Heart right ventricle (tissue), 16 donors: ENCODE measurements around the gene TRIAP1. TPM values are rescaled to one million over a fixed set of nuclear protein-coding genes. Genes with fewer than 3 reads are reported as not detected.
A peak's percentile ranks its signal among the peaks of the same experiment; 100 is the strongest.

Source experiments
- ATAC-seq, 8 donors: fragments of 200-7000 bp; cut with Tn5 transposase; one replicate each; pipeline ENCODE4 v1.9.1; 2020; ENCODE audit warnings: mild to moderate bottlenecking in 8 of 8, moderate library complexity in 8 of 8, moderate number of reproducible peaks in 1 of 8
- DNase-seq, 2 donors: peaks; one replicate each; pipeline ENCODE4 v3.0.0-alpha.2; 2020
- H3K27ac ChIP-seq, 10 donors: fragments of 200-600 bp; sonication (generic) in 2 of 10; one replicate each; pipeline versions ENCODE4 v1.5.0 to v1.8.0; 2020 to 2022; ENCODE audit warnings: mild to moderate bottlenecking in 3 of 10
- H3K27me3 ChIP-seq, 7 donors: fragments of 200-600 bp; one replicate each; pipeline ENCODE4 v1.8.0; 2021 to 2022; ENCODE audit warnings: mild to moderate bottlenecking in 2 of 7
- H3K36me3 ChIP-seq, 9 donors: fragments of 200-600 bp; sonication (generic) in 1 of 9; one replicate each; pipeline versions ENCODE4 v1.5.0 to v1.8.0; 2020 to 2022; ENCODE audit warnings: mild to moderate bottlenecking in 2 of 9
- H3K4me1 ChIP-seq, 9 donors: fragments of 200-600 bp; sonication (generic) in 1 of 9; one replicate each; pipeline versions ENCODE4 v1.5.0 to v1.8.0; 2020 to 2022; ENCODE audit warnings: mild to moderate bottlenecking in 4 of 9
- H3K4me3 ChIP-seq, 10 donors: fragments of 200-600 bp; sonication (generic) in 2 of 10; one replicate each; pipeline versions ENCODE4 v1.5.0 to v1.8.0; 2020 to 2022; ENCODE audit warnings: mild to moderate bottlenecking in 7 of 10, moderate library complexity in 2 of 10
- H3K9me3 ChIP-seq, 11 donors: fragments of 200-600 bp in 10 of 11; sonication (generic) in 2 of 11; one replicate each; pipeline versions ENCODE4 v1.5.0 to v1.8.0; 2013 to 2022; ENCODE audit warnings: mild to moderate bottlenecking in 2 of 11, control low read depth in 1 of 11, moderate library complexity in 1 of 11
- WGBS, 2 donors: extraction: QIAGEN DNeasy Blood & Tissue Kit; methylation state at CpG; one replicate each; pipeline ENCODE4 v1.1.7; 2013; ENCODE audit warnings: inconsistent platforms in 1 of 2; 5-methylcytosine and 5-hydroxymethylcytosine counted together
- intact Hi-C, 10 donors: fragments of 100-400 bp; cut with DNase I; formaldehyde crosslinking; loops; one replicate each; pipeline versions ENCODE4 v1.11.1 to v1.14.2; 2022
- polyA plus RNA-seq, 2 donors: library from polyadenylated mRNA; stranded (reverse); fragments of 200-250 nt; gene quantifications; one replicate each; pipeline ENCODE4 v1.2.3, GENCODE V29; 2013
- total RNA-seq, 10 donors: library from RNA; stranded (reverse); fragmentation: NEBNext Ultra II Directional in 3 of 10; extraction: Animal tissue kit (Norgen Biotek cat#: 25700) in 3 of 10; gene quantifications; one replicate each; pipeline versions ENCODE4 v1.2.1 to v1.2.4, GENCODE V29; 2021 to 2023
- TF ChIP-seq, protein P1 (sequence below), 9 donors: fragments of 200-600 bp; sonication (generic) in 2 of 9; IDR thresholded peaks; one replicate each; pipeline versions ENCODE4 v1.5.0 to v1.8.0; 2021 to 2022; ENCODE audit warnings: antibody characterized with exemption in 9 of 9, mild to moderate bottlenecking in 5 of 9, moderate library complexity in 1 of 9
- donor health status: Arrhythmogenic right ventricular cardiomyopathy.
- donor health status: ischemic (EF 13 %, LVEDD 7.1; RV severe dilation, severe dysfunction).
- donor health status: healthy with polysubstance abuse.
- donor health status: DM: no; HTN: yes; CAD: no.
- donor health status: DM: no; HTN: no; CAD: no.
- donor health status: ischemic (EF 25% LVEDD 6.9; RV normal size, moderate dysfunction).
- donor health status: ischemic (EF 25% LVEDD 5.7; RV mildly dilated, moderate dysfunction).
- donor health status: healthy.
- donor health status: DM: yes; HTN: yes; CAD: no.
- donor health status: Ischemic cardiomyopathy.
- donor health status: ischemic (EF 35%, LVEDD 5.7; RV mildly dilated, moderate dysfunction).
- donor health status: nonischemic (EF 11% LVEDD 7.7; RV severe dilation, severe dysfunction).
- donor health status: DM: yes; HTN: yes; CAD: no.
- donor health status: PGD.
- donor health status: ischemic (EF 29% LVEDD 5.4; RV normal size, mild dysfunction).
- donor health status: nonischemic (EF 23%, LVEDD 6.1; RV moderate dilation, normal function).

TRIAP1 gene
- total and polyA plus RNA-seq, 12 donors = 10.1 to 28.9 (median 13.0) TPM

DNA sequence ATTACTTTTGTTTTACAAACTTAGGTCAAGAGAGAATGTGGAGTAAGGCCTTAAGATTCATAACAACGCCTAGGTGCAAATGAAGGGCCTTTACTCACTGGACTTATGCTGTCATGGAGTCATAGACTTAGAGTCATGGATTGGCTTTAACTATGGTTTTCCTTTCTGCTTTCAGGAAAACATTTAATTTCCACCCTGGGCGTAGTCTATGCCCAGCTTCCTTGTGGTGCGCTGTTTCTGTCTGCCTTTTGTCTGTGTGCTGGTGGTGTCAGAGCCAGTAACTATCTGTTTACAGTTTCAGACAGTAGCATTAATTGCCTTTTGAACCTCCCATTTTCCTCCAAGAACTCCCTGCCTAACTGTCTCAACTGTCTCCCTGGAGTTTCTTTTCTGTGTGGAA lies 40.1 kb downstream of the TRIAP1 start:
- DNase-seq (no peak), ATAC-seq (no peak)
- TF ChIP-seq, protein P1, sequence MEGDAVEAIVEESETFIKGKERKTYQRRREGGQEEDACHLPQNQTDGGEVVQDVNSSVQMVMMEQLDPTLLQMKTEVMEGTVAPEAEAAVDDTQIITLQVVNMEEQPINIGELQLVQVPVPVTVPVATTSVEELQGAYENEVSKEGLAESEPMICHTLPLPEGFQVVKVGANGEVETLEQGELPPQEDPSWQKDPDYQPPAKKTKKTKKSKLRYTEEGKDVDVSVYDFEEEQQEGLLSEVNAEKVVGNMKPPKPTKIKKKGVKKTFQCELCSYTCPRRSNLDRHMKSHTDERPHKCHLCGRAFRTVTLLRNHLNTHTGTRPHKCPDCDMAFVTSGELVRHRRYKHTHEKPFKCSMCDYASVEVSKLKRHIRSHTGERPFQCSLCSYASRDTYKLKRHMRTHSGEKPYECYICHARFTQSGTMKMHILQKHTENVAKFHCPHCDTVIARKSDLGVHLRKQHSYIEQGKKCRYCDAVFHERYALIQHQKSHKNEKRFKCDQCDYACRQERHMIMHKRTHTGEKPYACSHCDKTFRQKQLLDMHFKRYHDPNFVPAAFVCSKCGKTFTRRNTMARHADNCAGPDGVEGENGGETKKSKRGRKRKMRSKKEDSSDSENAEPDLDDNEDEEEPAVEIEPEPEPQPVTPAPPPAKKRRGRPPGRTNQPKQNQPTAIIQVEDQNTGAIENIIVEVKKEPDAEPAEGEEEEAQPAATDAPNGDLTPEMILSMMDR (IDR thresholded peaks at IDR 0.05) = no peak
- Histone ChIP-seq H3K27me3 (no peaks in the 10 kb centered on the region), H3K4me3 (no peak overlapping the region), H3K4me1 (peaks cover 0 to 6% (median 0%) of the 10 kb centered on the region in 9 donors), H3K36me3 (no peaks in the 10 kb centered on the region), H3K9me3 (no peaks in the 10 kb centered on the region), H3K27ac (no peak overlapping the region)
- intact Hi-C loops = no loop called here
- WGBS, 2 donors = 76 to 81% methylated on average over 3 of the region's 3 CpGs

GRCh38 chr12:120404271-120404670 lies 41.9 kb downstream of the TRIAP1 start:
- ATAC-seq (no peak), DNase-seq (no peak)
- WGBS, 2 donors = 60 to 75% methylated on average over 1 of the region's 1 CpG
- Histone ChIP-seq H3K4me3 (no peak overlapping the region), H3K4me1 (peaks cover 0 to 6% (median 0%) of the 10 kb centered on the region in 9 donors), H3K9me3 (no peaks in the 10 kb centered on the region), H3K27ac (no peak overlapping the region), H3K36me3 (no peaks in the 10 kb centered on the region), H3K27me3 (peaks cover 0 to 9% (median 0%) of the 10 kb centered on the region in 7 donors)
- intact Hi-C loops = no loop called here
- TF ChIP-seq, protein P1 (IDR thresholded peaks at IDR 0.05) = no peak

GRCh38 chr12:120403869-120404268 lies 42.3 kb downstream of the TRIAP1 start:
- 74 to 83% methylated on average over 3 of the region's 3 CpGs for WGBS, 2 donors
- intact Hi-C loops = no loop called here
- DNase-seq (no peak), ATAC-seq (no peak)
- Histone ChIP-seq H3K27me3 (peaks cover 0 to 11% (median 0%) of the 10 kb centered on the region in 7 donors), H3K9me3 (no peaks in the 10 kb centered on the region), H3K4me3 (no peak overlapping the region), H3K27ac (no peak overlapping the region), H3K36me3 (no peaks in the 10 kb centered on the region), H3K4me1 (peaks cover 0 to 6% (median 0%) of the 10 kb centered on the region in 9 donors)
- TF ChIP-seq, protein P1 (IDR thresholded peaks at IDR 0.05) = no peak

DNA sequence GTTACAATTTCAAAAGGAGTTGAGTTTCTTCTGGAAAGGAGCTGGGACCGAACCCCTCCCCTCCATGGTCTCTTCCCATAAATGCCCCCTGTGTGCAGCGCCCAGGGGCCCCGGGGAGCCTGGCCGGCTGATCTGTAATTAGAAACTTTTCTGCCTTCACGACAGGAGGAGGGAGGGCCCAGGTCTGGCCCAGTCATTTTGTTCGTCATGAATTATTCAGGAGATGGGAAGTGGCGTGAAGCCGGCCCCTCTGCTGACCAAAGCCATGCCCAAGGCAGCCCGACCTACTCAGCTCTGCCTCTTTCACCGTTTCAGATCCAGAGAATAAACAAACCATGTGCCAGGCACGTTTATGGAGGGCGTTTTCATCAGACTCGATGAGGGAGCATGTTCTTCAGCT lies 44.0 kb downstream of the TRIAP1 start:
- no peak for DNase-seq
- Histone ChIP-seq H3K27me3 (peaks cover 0 to 27% (median 11%) of the 10 kb centered on the region in 7 donors), H3K27ac (no peak overlapping the region), H3K9me3 (no peaks in the 10 kb centered on the region), H3K4me1 (peaks cover 0 to 6% (median 0%) of the 10 kb centered on the region in 9 donors), H3K4me3 (no peak overlapping the region), H3K36me3 (no peaks in the 10 kb centered on the region)
- 21% methylated on average over 13 of the region's 13 CpGs for WGBS, 2 donors
- peak in 4 of 8 donors; percentile 29 to 44 (median 40) for ATAC-seq
- intact Hi-C loops = no loop called here
- TF ChIP-seq, protein P1 (IDR thresholded peaks at IDR 0.05) = no peak
